PC-9 (cell line): ENCODE measurements around the gene SLC46A2. TPM values are rescaled to one million over a fixed set of nuclear protein-coding genes. Genes with fewer than 3 reads are reported as not detected.
A peak's percentile ranks its signal among the peaks of the same experiment; 100 is the strongest.

Source experiments
- BruUV-seq: library from RNA; stranded (reverse); fragments of 400-500 nt; replicated peaks from 2 replicates; lab custom pipeline; 2021; lab: Mats Ljungman, UMichigan
- CTCF ChIA-PET: fragments of 300-600 bp; sonication (Branson Sonifier 250); formaldehyde crosslinking; loops from one replicate; lab custom pipeline; 2022; ENCODE audit warnings: antibody characterized with exemption; lab: Charles Lee
- POLR2A ChIA-PET: fragments of 300-600 bp; sonication (Branson Sonifier 250); formaldehyde crosslinking; loops from one replicate; lab custom pipeline; 2022; ENCODE audit warnings: antibody characterized with exemption; ENCODE audit not compliant: unreplicated experiment; lab: Charles Lee
- DNase-seq, 2 experiments: peaks; one replicate each; pipeline versions ENCODE4 v3.0.0 to v3.0.0-alpha.2; 2015 to 2022; ENCODE audit warnings: mixed read lengths in 1 of 2
- H2AFZ ChIP-seq: fragments of 200-600 bp; sonication (generic); 2 replicates; pipeline ENCODE4 v1.8.1; 2017; ENCODE audit warnings: antibody characterized with exemption
- H3F3A ChIP-seq: fragments of 200-600 bp; sonication (generic); 2 replicates; pipeline ENCODE4 v1.8.1; 2017; ENCODE audit warnings: antibody characterized with exemption, mild to moderate bottlenecking, low read depth; ENCODE audit not compliant: insufficient read depth
- H3K27ac ChIP-seq: fragments of 200-600 bp; sonication (generic); 2 replicates; pipeline ENCODE4 v1.6.1; 2016; ENCODE audit warnings: mixed run types
- H3K27me3 ChIP-seq: fragments of 200-600 bp; sonication (generic); 2 replicates; pipeline ENCODE4 v1.6.1; 2016; ENCODE audit warnings: low read depth, mixed run types; ENCODE audit not compliant: insufficient read depth
- H3K36me3 ChIP-seq: fragments of 200-600 bp; sonication (generic); 2 replicates; pipeline ENCODE4 v1.6.1; 2016; ENCODE audit warnings: low read depth, mixed run types
- H3K4me1 ChIP-seq: fragments of 200-600 bp; sonication (generic); replicated peaks from 2 replicates; pipeline ENCODE4 v1.6.1; 2016; ENCODE audit warnings: mixed run types; ENCODE audit not compliant: insufficient read depth
- H3K4me2 ChIP-seq: fragments of 200-600 bp; sonication (generic); 2 replicates; pipeline ENCODE4 v1.6.1; 2017; ENCODE audit warnings: mixed run types
- H3K4me3 ChIP-seq: fragments of 200-600 bp; sonication (generic); 2 replicates; pipeline ENCODE4 v1.6.1; 2016; ENCODE audit warnings: mixed run types
- H3K79me2 ChIP-seq: fragments of 200-600 bp; sonication (generic); 2 replicates; pipeline ENCODE4 v1.6.1; 2017; ENCODE audit warnings: low read depth, mixed run types
- H3K9me2 ChIP-seq: fragments of 200-600 bp; sonication (generic); 2 replicates; pipeline ENCODE4 v1.8.1; 2017; ENCODE audit warnings: mild to moderate bottlenecking; ENCODE audit not compliant: insufficient read depth
- H3K9me3 ChIP-seq: fragments of 200-600 bp; sonication (generic); 2 replicates; pipeline ENCODE4 v1.8.1; 2016; ENCODE audit warnings: low read depth; ENCODE audit not compliant: insufficient read depth
- H4K20me1 ChIP-seq: fragments of 200-600 bp; sonication (generic); 2 replicates; pipeline ENCODE4 v1.8.1; 2017; ENCODE audit not compliant: insufficient read depth
- CTCF ChIP-seq: fragments of 200-600 bp; sonication (generic); conservative IDR thresholded peaks from 2 replicates; pipeline ENCODE4 v1.6.1; 2017; ENCODE audit warnings: mixed run types, antibody characterized with exemption, mild to moderate bottlenecking, moderate library complexity
- EZH2 ChIP-seq: fragments of 200-600 bp; sonication (generic); IDR thresholded peaks from 2 replicates; pipeline ENCODE4 v1.8.0; 2017; ENCODE audit warnings: antibody characterized with exemption, low read depth
- intact Hi-C: fragments of 100-400 bp; cut with micrococcal nuclease; formaldehyde crosslinking; loops from one replicate; pipeline ENCODE4 v1.10.0; 2022; ENCODE audit not compliant: unreplicated experiment
- total RNA-seq: library from RNA; stranded (reverse); gene quantifications from 2 replicates; pipeline ENCODE4 v1.2.3, GENCODE V29; 2021

Gene SLC46A2
- total RNA-seq, 1 experiment from 2014 or later = not detected

- H2AFZ ChIP-seq = no peak overlapping the region
- H3K27me3 ChIP-seq = no peaks in the 10 kb centered on the region
- H3F3A ChIP-seq = peaks cover 2% of the 10 kb centered on the region; the same call in 1 of the 2 replicates
- BruUV-seq = no TSS peak
- no peaks in the 10 kb centered on the region; the same call in 1 of the 2 replicates for H3K9me3 ChIP-seq
- H3K9me2 ChIP-seq = no peaks in the 10 kb centered on the region
- H3K4me3 ChIP-seq = no peak overlapping the region
- DNase-seq = peak; percentile 69 to 80
- no peaks in the 10 kb centered on the region for H3K36me3 ChIP-seq
- H3K27ac ChIP-seq = no peak overlapping the region
- no peaks in the 10 kb centered on the region for H4K20me1 ChIP-seq
- H3K79me2 ChIP-seq = no peaks in the 10 kb centered on the region
- ChIA-PET CTCF (no interaction called here), POLR2A (interaction anchor here (0.5 to 0.6 kb wide), 5 partner anchors 31 to 714 kb away, joined by 4 to 14 read pairs (median 5); no protein-coding TSS in a partner anchor)
- peaks cover 9% of the 10 kb centered on the region; the same call in 1 of the 2 replicates for H3K4me1 ChIP-seq
- intact Hi-C loops = loop anchor here (1.0 kb wide), 2 partner anchors 17 to 40 kb away; no protein-coding TSS in a partner anchor
- TF ChIP-seq CTCF (no peak), EZH2 (no peak)
- H3K4me2 ChIP-seq = no peak overlapping the region
Observed at GRCh38 chr9:112884101-112884500, 6.6 kb downstream of the SLC46A2 start.

- H3K4me1 ChIP-seq = peaks cover 9% of the 10 kb centered on the region; the same call in 1 of the 2 replicates
Observed at GRCh38 chr9:112881331-112881730, 9.3 kb downstream of the SLC46A2 start.

GRCh38 chr9:112880650-112881049, 10.0 kb downstream of the SLC46A2 start:
- DNase-seq = no peak
- intact Hi-C loops = no loop called here
- H3K79me2 ChIP-seq = no peaks in the 10 kb centered on the region
- no peaks in the 10 kb centered on the region for H4K20me1 ChIP-seq
- BruUV-seq = no TSS peak
- ChIA-PET CTCF (no interaction called here), POLR2A (no interaction called here)
- H3F3A ChIP-seq = peaks cover 2% of the 10 kb centered on the region; the same call in 1 of the 2 replicates
- no peaks in the 10 kb centered on the region for H3K9me3 ChIP-seq
- H3K4me1 ChIP-seq = peaks cover 9% of the 10 kb centered on the region; the same call in 1 of the 2 replicates
- no peaks in the 10 kb centered on the region for H3K9me2 ChIP-seq
- H3K27ac ChIP-seq = no peak overlapping the region
- H3K4me3 ChIP-seq = no peak overlapping the region
- TF ChIP-seq CTCF = no peak
- TF ChIP-seq EZH2 = no peak
- H3K27me3 ChIP-seq = no peaks in the 10 kb centered on the region
- H3K36me3 ChIP-seq = no peaks in the 10 kb centered on the region
- no peak overlapping the region for H3K4me2 ChIP-seq
- H2AFZ ChIP-seq = no peak overlapping the region

More at GRCh38 chr9:112881331-112881730, 9.3 kb downstream of the SLC46A2 start:
- H3K4me3 ChIP-seq = no peak overlapping the region
- H3K36me3 ChIP-seq = no peaks in the 10 kb centered on the region
- ChIA-PET CTCF (no interaction called here), POLR2A (no interaction called here)
- no peak overlapping the region for H3K4me2 ChIP-seq
- no peaks in the 10 kb centered on the region for H3K9me2 ChIP-seq
- intact Hi-C loops = no loop called here
- H3K27me3 ChIP-seq = no peaks in the 10 kb centered on the region
- H4K20me1 ChIP-seq = no peaks in the 10 kb centered on the region
- TF ChIP-seq EZH2 (no peak), CTCF (no peak)
- peaks cover 2% of the 10 kb centered on the region; the same call in 1 of the 2 replicates for H3F3A ChIP-seq
- DNase-seq = peak; percentile 36 to 57
- H2AFZ ChIP-seq = no peak overlapping the region
- BruUV-seq = no TSS peak
- H3K9me3 ChIP-seq = no peaks in the 10 kb centered on the region
- H3K79me2 ChIP-seq = no peaks in the 10 kb centered on the region
- no peak overlapping the region for H3K27ac ChIP-seq
